Measurements from ENCODE around the gene FARS2.

- TF ChIP-seq CTCF (IDR thresholded peaks at IDR 0.05) (no peak), EZH2 (IDR thresholded peaks at IDR 0.05; ENCODE audit: borderline replicate concordance, insufficient read depth, low read depth, low read length, poor library complexity, severe bottlenecking) (no peak)
Observed at GRCh38 chr6:5814901-5815300, 553.6 kb downstream of the FARS2 start.
